Loucy (cell line): ENCODE results near the gene HLF.

Experiments
- EZH2phosphoT487 ChIP-seq: fragments of 200-600 bp; IDR thresholded peaks from 2 replicates; pipeline ENCODE4 v1.6.1; 2018; ENCODE audit warnings: antibody characterized with exemption, mild to moderate bottlenecking, moderate library complexity, borderline replicate concordance
- TF ChIP-seq, protein P1 (sequence below): fragments of 200-600 bp; sonication (generic); conservative IDR thresholded peaks from 2 replicates; pipeline ENCODE4 v1.5.1; 2014; ENCODE audit warnings: mild to moderate bottlenecking, antibody characterized with exemption, low read length

- TF ChIP-seq, protein P1, sequence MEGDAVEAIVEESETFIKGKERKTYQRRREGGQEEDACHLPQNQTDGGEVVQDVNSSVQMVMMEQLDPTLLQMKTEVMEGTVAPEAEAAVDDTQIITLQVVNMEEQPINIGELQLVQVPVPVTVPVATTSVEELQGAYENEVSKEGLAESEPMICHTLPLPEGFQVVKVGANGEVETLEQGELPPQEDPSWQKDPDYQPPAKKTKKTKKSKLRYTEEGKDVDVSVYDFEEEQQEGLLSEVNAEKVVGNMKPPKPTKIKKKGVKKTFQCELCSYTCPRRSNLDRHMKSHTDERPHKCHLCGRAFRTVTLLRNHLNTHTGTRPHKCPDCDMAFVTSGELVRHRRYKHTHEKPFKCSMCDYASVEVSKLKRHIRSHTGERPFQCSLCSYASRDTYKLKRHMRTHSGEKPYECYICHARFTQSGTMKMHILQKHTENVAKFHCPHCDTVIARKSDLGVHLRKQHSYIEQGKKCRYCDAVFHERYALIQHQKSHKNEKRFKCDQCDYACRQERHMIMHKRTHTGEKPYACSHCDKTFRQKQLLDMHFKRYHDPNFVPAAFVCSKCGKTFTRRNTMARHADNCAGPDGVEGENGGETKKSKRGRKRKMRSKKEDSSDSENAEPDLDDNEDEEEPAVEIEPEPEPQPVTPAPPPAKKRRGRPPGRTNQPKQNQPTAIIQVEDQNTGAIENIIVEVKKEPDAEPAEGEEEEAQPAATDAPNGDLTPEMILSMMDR = no peak
- no peak for TF ChIP-seq EZH2phosphoT487
These were observed 18.8 kb upstream of the HLF start for GRCh38 chr17:55245986-55246385.
